ENCODE results near the gene VSTM2L.

VSTM2L gene

DNA sequence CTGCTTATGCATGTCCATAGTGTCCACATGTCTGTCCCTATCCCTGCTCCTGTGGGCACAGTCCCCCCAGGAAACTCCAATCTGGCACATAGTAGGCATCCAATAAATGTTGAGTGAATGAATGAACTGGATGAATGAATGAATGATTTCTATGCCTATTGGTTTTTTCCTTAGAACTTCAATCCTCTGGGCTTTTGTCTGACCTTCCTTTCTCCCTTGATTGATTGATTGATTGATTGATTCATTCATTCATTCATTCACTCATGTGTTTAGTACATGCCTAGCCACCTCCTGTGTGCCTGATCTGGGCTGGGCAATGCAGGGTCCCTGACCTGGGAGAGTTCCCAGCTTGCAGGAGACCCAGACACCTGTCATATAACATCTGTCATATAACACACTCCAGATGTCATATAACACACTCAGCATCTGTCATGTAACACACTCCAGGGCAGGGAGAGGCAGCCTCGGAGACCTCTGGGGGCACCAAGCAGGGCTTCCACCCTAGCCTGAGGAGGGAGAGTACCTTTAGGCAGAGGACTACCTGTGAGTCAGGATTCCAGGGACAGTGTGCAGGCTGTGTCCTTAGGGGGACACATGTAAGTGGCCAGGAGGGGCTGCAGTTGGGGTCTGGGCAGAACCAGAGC is 17.9 kb downstream of the VSTM2L start:
- no peak for DNase-seq

DNA sequence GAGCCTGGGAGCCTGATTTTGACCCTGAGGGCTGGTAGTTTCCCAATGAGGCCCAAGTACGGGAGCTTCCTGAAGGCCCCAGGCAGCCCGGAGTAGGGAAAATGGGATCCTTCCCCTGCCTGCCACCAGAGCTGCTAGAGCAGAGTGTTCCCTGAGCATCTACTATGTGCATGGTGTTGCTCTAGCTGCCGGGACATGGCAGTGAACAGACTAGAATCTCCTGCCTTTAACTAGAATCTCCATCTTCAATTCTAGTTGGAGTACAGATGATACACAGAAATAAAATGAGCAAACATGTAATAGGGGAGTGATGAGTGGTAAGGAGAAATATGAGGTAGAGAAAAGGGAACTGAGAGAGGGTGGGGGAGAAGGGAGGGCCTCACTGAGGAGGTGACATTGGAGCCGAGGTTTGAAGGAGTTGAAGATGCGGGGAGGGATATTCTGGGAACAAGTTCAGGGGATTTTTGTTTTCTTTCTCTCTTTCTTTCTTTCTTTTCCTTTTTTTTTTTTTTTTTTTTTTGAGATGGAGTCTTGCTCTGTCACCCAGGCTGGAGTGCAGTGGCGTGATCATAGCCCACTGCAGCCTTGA is 18.5 kb downstream of the VSTM2L start:
- no peak for DNase-seq

DNA sequence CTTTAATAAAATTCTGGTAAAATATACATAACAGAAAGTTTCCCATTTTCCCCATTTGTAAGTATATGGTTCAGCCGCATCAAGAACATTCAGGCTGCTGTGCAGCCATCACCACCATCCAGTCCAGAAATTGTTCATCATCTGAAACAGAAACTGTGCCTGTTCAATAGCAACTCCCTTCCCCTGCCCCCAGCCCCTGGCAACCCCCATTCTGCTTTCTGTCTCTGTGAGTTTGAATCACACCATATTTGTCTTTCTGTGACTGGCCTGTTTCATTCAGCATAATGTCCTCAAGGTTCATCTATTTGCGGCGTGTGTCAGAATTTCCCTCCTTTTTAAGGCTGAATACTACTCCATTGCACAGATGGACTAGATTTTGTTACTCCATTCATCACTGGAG is 19.1 kb downstream of the VSTM2L start:
- DNase-seq, result no peak

DNA sequence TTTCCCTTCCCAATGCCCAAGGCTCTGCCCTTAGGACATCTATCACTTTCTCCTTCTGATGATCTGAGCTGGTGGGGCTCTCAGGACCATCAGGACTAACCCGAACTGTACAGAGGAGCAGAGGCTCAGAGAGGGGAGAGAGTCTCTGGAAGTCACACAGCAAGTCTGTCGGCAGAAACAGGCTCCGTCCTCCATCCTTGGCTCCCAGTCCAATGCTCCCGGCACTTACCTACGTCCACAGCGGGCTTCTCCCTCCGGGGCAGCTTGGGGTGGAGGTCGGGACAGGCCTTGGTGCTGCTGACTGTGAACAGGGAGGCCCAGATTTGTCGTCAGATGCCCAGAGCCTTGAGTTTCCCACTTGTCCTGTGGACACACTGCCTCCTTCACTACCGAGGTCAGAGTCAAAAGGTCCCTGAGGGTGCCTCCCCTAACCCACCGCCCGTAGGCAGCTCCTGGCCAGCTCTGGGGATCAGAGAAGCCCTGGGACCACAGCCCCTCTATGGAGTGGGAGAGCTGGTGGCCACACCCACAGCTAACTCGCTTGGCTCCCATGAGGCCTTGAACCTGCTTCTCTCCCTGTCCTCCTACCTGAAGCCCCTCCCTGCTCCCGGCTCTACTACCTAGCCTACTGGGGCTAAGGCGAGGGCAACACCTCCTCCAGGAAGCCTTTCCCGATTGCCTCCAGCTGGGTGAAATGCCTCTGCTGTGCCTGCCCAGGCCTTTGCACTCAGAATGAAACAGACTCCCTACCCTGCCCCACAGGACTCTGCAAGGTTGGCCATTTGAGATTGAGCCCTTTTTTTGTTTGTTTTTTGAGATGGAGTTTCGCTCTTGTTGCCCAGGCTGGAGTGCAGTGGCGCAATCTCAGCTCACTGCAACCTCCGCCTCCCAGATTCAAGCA is 22.6 kb downstream of the VSTM2L start:
- DNase-seq, result no peak

GRCh38 chr20:37926612-37927011 is 23.7 kb downstream of the VSTM2L start:
- no peak for DNase-seq

DNA sequence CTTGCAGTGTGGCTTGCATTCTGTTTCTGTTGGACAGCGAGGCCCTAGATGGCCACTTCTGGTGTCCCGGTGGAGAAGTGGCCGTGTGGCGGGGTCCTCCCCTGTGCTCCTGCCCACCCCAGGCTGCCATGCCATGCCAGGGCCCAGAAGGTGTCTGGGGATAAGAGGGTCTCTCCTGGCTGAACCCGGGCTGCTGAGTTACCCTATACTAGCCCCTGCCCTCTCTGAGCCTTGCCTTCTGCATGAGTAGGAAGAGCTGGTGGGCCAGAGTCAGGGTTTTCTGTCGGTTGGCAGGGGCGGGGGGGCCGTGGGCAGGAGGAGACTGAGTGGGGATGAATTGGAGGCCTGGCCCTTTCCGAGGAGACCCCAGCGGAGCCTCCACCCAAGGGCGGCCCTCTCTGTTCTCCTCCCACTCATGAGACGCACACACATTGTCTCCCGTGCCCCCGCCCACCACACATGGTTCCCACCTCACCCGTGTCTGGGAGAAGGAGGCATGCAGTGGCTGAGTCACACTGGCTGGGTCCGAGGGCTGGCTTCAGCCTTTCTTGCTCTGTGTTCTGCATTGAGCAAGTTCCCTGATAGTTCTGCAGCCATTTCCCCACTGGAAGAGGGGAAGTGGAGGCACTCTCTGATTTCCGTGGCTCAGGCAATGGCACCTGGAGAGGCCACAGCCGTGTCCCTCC is 24.6 kb downstream of the VSTM2L start:
- DNase-seq, result no peak

DNA sequence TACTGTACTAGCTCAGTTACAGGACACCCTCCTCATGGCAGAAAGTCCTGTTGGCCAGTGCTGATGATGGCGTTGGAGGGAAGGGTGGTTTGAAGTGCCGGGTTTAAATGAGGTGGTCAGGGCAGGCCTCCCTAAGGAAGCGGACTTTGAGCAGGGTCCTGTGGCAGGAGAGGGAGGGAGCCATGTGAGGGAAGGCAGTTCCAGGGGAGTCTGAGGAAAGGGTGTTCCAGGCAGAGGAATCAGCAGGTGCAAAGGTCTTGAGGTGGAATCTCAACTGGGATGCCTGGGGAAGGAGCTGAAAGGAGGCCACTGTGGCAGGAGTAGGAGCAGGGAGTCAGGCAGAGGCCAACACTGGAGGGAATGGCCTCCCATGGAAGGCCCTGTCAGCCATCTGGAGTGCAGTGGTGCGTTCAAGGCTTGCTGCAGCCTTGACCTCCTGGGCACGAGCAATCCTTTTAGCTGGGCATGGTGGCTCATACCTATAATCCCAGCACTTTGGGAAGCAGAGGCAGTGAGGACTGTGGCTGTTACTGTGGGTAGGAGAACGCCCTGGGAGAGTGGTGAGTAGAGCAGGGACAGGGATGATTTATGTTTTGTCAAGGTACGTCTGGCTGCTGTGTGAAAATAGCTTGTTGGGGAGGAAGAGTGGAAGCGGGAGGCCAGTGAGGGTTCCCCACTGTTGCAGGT is 26.2 kb downstream of the VSTM2L start:
- no peak for DNase-seq

- DNase-seq, result no peak
These were observed 26.7 kb downstream of the VSTM2L start for GRCh38 chr20:37929683-37930014.

DNA sequence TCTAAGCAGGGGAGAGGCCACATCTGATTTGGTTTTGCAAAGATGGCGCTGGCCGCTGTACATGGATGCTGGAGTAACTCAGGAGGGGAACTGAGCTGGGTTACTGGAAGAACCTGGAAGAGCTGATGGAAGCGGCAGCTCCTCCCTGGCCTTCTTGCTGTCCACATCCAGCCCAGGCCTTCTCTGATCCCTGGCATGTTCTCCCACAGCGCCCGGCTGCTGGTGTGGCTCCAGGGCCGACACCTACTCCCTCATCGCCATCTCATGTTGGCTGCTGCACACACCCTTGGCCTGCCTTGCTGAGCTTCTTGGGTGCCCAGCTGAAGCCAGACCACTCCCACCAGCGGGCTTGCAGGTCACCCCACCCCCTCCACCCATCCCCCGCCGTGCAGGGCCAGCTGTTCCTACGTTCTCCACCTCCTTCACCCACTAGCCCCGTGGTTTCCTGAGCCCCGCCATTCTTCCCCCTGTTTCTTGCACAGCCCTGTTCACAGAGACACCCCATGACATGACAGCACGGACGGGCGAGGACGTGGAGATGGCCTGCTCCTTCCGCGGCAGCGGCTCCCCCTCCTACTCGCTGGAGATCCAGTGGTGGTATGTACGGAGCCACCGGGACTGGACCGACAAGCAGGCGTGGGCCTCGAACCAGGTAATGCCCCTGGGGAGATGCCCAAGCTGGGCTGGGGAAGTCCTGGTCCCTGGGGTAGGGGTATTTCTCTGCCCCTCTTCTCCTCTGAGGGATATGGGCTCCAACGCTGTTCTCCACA is 28.4 kb downstream of the VSTM2L start:
- DNase-seq, result no peak

DNA sequence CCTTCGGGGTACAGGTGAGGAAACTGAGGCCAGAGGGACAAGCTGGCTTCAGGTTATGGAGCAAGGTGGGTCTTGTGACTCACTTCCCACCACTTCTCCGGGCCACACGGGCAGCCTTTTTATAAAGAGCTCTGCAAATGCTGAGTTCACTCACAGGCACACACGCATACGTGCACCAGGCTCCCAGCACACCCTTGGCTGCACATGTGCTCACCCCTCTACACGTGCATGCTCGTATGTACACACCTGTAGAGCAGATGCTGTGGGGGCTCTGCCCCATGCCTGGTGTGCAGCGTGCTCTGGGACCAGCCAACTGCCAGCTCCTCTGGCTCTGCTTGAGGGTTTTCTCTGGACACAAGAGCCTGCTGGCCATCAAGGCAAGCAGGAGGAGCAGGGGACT is 29.1 kb downstream of the VSTM2L start:
- DNase-seq, result no peak

GRCh38 chr20:37932919-37933318 is 30.0 kb downstream of the VSTM2L start:
- no peak for DNase-seq

- DNase-seq, result no peak
These were observed 31.1 kb downstream of the VSTM2L start for GRCh38 chr20:37933786-37934633.

DNA sequence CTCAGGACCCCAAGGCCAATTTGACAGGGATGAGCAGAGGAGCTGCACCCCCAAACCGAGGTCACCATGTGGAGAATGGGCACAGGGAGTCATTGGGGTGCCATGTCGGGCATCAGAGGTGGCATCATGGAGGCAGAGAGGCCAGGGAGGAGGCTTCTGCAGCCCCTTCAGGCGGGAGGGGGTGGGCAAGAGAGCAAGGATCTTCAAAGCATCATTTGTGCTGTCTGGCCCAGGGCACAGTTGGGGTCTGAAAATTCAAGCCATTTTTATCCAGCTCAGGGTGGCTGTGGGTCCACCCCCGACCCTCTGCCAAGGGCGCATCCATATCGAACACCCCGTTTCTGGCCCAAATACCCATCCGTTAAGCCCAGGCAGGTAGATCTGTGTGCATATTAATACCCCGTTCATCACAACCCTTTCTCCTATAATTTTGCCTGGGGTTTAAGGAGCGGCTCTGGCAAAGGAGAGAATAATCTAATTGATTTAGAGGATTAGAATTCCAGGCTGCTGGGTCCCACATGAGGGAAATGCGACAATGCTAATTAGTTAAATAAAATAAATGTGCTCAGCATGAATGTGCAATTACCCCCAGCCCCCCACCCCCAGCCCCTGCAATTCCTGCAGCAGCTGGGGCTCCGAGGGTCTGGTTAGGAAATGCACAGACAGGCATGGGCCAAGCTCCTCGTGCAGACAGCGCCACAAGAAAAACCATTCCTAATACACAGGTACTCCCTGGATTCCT is 31.9 kb downstream of the VSTM2L start:
- no peak for DNase-seq

- DNase-seq, result no peak
These were observed 32.5 kb downstream of the VSTM2L start for GRCh38 chr20:37935435-37935834.

GRCh38 chr20:37936041-37936440 is 33.1 kb downstream of the VSTM2L start:
- DNase-seq, result no peak

DNA sequence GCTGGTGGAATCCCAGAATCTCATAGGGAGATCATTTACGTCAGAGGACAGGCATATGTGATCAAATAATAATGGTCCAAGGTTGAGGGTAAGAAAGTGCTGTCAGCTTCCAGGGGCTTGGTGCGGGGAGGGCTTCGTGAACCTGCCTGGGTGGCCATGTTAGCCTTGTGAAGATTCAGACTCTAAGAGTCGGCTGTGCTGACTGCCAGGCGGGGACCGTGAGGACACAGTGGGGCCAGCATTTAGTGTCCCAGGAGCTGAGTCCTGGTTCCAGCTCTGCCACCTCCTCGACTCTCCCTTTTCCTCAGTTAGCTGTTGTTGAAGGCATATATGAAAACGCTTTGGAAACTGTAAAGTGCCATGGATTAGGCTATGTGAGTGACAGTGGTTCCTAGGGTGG is 33.5 kb downstream of the VSTM2L start:
- DNase-seq, result no peak

DNA sequence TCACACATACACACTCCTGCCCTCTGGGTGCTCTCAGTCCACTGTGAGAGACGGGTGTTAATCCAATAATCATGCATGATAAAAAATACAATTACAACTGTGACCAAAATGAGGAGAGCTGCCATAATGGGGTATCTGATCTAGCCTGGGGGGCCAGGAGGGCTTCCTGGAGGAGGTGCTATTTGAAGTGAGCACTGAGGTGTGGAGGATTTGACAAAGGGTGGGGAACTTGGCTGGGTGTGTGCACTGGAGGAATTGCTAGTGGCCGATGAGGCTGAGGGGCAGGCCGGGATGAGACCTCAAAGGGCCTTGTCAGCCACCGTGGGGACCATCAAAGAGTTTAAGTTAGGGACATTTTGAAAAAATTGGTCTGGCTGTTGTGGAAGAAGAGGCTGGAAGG is 34.8 kb downstream of the VSTM2L start:
- DNase-seq, result no peak

DNA sequence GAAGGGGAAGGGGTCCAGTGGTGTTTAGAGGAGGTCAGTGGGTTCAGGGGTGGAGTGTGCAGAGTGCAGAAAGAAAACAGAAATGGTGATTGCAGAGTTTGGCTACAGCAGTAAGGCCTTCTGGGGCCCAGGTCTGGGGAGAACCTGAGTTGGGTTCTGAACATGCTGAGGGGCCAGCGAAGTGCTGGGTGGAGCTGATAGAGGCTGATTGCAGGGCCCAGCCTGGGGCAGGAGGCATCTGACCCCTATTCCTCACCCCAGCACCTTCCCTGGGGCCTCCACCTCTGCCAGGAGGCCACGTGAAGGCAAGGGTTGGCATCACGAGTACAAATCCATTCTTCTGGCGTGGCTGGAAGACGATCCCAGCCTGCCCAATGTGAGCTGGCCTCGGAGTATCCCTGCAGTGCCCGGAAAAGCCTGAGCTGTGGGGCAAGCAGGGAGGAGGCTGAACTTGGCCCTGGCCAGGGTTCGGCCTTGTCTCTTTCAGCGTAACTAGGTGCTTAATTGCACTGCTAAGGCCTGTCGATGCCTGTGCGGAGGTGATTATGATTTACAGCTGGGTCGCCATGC is 35.3 kb downstream of the VSTM2L start:
- no peak for DNase-seq

GRCh38 chr20:37938954-37939353 is 36.0 kb downstream of the VSTM2L start:
- DNase-seq, result no peak
